ENCODE data around the gene PHF21B.

GRCh38 chr22:45014654-45015053, 4.8 kb upstream of the PHF21B start:
- no peak for TF ChIP-seq CTCF (IDR thresholded peaks at IDR 0.05)
- no peak for TF ChIP-seq POLR2AphosphoS5 (IDR thresholded peaks at IDR 0.05; ENCODE audit: low read depth, low read length)
- no peak for TF ChIP-seq REST (IDR thresholded peaks at IDR 0.05; ENCODE audit: insufficient read depth in 1 of 2, low read depth in 2 of 2, low read length in 1 of 2)
- TF ChIP-seq TCF7L2 (IDR thresholded peaks at IDR 0.05; ENCODE audit: low read depth, low read length): no peak
